ENCODE results near the gene UVRAG.
"Not testable (repeated sequence)": the region's sequence is repeated elsewhere in the genome, so short reads cannot be mapped to it uniquely, and the experiment has no call there.

Gene UVRAG

DNA sequence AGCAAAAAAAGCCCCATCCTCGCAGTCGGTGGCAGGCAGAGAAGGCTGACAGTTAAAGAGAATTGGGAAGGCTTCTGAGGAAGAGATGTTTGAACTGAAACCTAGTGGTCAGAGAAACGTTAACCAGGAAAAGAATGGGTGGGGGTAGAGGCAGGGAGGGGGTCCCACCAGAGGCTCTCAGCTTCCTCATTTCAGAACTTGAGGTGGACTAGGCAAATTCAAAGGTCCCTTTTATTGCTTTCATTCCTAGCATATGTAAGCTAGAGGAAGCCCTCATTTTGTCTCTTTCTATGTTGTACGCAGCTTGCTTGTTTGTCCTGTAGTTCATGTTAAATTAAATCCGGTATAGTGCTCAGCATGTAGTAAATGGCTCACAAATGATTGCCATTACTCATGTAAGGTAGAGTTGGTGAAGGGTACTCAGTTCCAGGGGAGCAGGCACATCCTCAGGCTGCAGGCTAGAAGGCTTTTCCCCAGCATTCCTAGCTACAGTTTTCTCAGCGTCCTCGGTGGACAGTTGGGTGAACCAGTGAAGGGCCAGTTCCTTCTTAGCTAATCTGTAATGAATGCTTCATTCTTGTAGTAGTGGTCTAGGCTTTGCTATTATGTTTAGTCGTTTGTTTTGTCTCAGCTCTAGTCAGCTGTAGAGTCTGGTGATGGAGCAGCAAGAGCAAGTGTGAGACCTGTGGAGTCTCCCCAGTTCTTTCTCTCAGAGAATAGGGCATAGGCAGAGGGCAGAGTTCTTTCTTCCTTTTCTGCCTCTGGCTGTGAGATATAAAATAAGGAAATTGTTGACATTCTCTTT lies 58.6 kb downstream of the UVRAG start:
- DNase-seq (ENCODE audit: insufficient read length, low spot score) (no peak), FAIRE-seq (no peak)

DNA sequence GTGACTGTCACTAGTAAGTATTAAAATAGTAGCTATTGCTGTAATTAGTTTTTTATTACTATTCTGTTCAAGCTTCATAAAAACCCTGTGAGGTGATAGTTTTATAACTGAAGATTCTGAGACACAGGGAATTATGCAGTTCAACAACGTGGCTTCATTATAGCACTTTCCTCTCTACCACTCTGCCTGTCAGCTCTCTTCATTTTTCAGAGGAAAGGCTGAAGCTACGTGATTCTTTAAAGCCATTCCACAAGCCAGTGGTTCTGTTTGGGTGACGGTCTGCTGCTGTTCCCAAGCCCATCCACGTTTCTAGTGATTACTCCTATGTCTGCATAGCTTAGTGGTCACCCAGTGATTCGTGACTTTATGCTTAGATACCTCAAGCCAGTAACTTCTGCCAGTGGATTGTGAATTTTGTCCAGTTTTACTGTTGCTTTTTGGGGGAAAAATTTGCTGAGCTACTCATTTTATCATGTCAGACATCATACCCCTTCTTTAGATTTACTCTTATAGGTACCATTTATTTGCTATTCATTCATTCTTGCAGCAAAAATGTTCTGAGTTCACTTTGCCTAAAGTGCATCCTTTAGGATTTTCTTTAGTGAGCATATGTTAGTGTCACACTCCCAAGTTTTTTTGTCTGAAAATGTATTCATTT lies 59.8 kb downstream of the UVRAG start:
- DNase-seq (ENCODE audit: insufficient read length, low spot score): no peak
- no peak for FAIRE-seq

DNA sequence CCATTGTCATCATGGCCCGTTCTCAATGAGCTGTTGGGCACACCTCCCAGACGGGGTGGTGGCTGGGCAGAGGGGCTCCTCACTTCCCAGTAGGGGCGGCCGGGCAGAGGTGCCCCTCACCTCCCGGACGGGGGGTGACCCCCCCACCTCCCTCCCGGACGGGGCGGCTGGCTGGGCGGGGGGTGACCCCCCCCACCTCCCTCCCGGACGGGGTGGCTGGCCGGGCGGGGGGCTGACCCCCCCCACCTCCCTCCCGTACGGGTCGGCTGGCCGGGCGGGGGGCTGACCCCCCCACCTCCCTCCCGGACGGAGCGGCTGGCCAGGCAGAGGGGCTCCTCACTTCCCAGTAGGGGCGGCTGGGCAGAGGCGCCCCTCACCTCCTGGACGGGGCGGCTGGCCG lies 62.3 kb downstream of the UVRAG start:
- FAIRE-seq; DNase-seq (ENCODE audit: insufficient read length, low spot score): not testable (repeated sequence)

DNA sequence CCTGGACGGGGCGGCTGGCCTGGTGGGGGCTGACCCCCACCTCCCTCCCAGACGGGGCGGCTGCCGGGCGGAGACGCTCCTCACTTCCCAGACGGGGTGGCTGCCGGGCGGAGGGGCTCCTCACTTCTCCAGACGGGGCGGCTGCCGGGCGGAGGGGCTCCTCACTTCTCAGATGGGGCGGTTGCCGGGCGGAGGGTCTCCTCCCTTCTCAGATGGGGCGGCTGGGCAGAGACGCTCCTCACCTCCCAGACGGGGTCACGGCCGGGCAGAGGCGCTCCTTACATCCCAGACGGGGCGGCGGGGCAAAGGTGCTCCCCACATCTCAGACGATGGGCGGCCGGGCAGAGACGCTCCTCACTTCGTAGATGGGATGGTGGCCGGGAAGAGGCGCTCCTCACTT lies 62.9 kb downstream of the UVRAG start:
- DNase-seq (ENCODE audit: insufficient read length, low spot score); FAIRE-seq: not testable (repeated sequence)

DNA sequence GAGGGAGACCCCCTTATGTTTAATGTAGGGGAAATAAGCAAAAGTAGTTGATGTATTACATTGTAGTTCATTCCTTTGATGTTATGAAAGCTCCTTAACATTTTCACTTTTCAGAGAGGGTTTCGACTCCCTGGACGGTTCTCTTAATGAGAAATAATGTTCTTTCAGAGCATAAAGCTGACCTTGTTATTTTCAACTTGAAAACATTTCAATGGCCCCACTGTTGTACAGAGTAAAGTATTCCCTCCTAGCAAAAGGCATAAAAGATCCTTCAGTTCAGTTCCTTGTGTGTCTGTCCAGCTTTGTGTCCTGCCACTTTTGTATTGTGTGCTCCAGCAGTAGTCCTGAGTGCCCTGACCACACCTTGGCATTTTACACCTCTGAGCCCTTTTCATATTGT lies 63.9 kb downstream of the UVRAG start:
- FAIRE-seq (no peak), DNase-seq (ENCODE audit: insufficient read length, low spot score) (no peak)

DNA sequence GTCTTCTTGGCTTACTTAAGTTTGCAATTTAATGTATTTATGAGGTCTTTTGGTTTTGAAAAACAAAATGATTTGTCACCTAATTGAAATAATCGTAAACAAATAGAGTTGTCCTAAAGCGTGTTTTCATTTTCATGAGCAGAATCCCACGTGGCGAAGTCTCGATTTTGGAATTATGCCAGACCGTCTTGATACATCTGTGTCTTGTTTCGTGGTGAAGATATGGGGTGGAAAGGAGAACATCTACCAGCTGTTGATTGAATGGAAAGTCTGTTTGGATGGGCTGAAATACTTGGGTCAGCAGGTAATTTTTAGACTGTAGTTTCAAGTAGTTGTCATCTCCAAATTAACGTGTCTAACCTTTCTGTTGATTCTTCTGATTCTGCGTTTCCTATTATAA lies 64.7 kb downstream of the UVRAG start:
- FAIRE-seq: no peak
- no peak for DNase-seq (ENCODE audit: insufficient read length, low spot score)

DNA sequence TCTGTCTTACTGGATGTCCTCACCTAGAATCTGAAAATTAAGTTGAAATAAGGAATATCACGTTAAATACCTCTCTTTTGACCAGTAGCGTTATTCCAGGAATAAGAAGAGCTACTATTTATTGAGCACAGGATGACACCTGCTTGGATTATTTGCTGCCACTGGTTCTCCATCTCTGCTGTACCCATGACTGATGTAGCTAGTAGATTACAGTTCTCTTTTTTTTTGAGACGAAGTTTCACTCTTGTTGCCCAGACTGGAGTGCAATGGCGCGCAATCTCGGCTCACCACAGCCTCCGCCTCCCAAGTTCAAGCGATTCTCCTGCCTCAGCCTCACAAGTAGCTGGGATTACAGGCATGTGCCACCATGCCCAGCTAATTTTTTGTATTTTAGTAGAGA lies 65.3 kb downstream of the UVRAG start:
- not testable (repeated sequence) for FAIRE-seq

DNA sequence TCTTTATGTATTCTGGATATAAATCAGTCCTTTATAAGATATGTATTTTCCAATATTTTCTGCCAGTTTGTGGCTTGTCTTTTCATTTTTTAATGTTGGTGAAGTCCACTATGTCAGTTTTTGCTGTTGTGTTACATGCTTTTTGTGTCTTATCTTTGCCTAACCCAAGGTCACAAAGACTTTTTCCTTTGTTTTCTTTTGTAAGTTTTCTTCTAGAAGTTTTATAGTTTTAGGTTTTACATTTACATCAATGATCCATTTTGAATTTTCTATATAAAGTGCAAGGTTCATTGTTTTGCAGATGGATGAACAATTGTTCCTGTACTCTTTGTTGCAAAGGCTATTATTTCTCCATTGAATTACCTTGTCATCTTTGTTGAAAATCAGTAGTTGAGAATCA lies 69.3 kb downstream of the UVRAG start:
- FAIRE-seq: no peak

More for the DNA sequence above, 65.3 kb downstream of the UVRAG start:
- DNase-seq (ENCODE audit: insufficient read length, low spot score): not testable (repeated sequence)

DNA sequence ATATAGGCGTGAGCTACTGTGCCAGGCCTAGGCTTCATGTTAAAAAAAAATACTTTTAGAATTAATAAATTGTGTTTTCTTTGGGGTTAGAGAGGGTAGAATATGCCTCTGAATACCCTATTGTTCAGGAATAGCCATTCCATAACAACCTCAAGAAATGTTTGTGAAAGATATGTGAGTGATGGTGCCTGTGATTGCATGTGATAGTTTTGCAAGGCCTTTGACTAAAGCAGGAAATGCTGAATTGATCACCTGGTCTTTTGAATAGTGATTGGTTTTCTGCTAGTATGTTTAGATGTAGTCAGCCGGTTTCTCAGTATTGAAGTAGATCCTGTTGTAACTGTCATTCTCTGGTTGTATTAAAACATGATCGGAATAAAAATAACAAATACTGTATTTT lies 73.4 kb downstream of the UVRAG start:
- FAIRE-seq (no peak), DNase-seq (ENCODE audit: insufficient read length, low spot score) (no peak)

More for the DNA sequence above, 69.3 kb downstream of the UVRAG start:
- DNase-seq (ENCODE audit: insufficient read length, low spot score): no peak

DNA sequence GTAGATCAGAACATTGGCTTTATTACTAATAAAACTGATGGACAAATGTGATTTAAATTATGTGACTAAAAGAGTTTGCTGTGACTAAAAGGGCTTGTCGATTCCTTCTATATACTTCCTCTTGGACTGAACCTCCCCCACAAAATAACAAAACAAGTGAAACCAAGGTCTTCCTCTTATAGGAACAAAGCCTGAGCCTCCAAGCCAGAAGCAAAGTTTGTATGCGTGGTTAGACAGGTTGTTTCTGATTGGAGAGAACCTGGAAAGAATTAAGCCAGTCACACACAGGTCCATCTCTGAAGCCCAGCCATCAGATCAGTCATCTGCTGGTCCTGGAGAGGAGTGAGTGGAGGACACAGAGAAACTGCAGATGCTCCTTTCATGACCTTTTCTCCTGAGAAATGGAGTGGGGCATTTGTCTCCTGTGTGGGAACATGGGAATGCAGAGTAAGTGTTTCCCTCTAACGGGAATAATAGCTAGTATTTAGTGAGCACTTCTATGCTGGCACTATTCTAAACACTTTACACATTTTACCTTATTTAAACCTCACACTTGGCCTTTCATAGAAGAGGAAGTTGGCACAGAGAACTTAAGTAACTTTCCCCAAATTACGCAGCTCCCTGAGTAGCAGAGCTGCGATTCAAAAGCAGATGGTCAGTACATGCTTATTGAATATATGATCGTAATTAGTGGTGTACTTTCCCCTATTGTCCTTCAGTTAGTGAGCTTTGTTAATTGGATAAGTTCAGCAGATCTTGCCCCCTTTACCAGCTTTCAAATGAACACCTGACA lies 77.1 kb downstream of the UVRAG start:
- no peak for FAIRE-seq

DNA sequence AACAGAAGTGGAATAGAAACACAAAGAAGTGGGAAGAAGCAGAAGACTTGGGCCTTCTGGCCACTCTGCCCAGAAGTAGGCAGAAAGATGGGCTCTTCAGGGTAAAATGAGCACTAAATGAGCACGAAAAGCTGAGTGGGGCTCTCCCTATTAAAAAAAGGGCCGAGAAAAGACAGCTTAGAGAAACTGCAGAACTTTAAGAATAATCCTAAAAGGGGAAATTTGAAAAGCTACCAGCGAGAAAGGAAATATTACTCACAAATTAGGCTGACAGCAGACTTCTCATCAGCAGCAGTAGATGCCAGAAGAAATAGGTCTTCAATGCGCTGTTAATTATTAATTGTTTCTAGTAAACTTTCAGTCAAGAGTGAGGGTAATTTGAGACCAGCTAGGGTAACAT lies 78.2 kb downstream of the UVRAG start:
- DNase-seq (ENCODE audit: insufficient read length, low spot score) (no peak), FAIRE-seq (no peak)

More for the DNA sequence above, 77.1 kb downstream of the UVRAG start:
- no peak for DNase-seq (ENCODE audit: insufficient read length, low spot score)

DNA sequence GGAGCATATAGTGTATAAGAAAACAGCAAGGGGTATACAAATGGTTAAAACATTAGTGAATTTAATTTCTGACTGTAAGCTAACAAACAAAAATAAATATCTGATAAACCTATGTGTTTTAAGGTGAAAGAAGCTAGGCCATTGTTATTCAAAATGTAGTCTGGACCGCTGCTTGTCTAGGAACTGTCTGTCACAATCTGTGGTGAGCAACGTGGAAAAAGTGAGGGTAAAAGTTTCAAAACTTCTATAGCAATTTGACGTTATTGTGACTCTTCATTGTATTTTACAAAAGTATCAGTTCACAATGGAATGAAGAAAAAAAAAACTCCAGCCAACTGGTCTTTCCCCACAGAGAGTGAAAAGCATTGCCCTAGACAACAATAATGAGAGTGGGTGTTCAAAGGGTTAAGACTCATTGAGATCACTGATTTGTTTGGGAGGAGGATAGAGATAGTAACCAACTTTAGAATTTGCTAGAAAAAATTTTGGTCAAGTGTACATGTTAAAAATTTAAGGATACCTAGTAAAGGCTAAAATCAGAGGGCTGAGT lies 79.1 kb downstream of the UVRAG start:
- DNase-seq (ENCODE audit: insufficient read length, low spot score) (no peak), FAIRE-seq (no peak)

DNA sequence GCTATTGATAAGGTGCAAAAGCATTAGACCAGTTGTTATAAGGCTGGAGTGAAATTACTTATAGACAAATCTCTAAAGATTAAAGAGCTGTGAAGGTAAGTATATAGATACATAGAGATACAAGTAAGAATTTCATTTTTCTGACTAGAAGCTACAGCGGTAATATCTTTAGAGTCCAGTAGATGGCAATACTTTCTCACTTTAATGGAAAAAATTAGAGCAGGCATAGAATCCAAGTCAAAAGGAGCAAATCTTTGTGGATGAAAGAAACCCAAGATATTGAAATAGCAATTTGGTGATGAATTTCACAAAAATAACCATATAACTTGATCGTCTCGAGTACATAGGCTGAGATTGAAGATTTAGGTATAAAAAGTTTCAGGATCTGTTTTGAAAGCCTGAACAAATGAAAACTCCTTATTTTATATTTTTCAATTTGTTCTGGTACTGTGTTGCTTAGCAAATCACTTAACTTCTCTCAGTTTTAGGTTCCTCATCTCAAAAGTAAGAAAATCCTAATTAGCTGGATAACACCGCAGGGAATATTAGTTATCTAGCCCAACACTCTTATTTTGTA lies 81.9 kb downstream of the UVRAG start:
- peak; percentile 41 for DNase-seq (ENCODE audit: insufficient read length, low spot score)
- no peak for FAIRE-seq

DNA sequence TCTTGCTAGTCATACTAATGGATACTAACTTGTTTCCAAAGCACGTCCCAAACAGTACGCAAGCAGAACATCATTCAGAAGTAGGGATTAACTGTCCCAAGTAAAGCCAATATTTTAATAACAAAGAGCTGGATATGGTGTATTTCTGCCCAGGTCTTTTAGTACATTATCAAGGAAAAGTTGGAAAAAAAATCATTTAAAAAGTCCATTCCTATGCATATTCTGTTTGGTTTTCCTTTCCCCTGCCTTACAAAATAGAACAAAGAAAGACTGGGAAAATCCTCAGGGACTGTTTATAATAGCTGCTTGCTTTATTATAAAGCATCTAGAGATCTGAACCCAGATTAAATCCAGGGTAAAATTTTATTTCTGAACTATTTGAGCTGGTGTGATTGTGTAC lies 83.9 kb downstream of the UVRAG start:
- FAIRE-seq (no peak), DNase-seq (ENCODE audit: insufficient read length, low spot score) (no peak)

DNA sequence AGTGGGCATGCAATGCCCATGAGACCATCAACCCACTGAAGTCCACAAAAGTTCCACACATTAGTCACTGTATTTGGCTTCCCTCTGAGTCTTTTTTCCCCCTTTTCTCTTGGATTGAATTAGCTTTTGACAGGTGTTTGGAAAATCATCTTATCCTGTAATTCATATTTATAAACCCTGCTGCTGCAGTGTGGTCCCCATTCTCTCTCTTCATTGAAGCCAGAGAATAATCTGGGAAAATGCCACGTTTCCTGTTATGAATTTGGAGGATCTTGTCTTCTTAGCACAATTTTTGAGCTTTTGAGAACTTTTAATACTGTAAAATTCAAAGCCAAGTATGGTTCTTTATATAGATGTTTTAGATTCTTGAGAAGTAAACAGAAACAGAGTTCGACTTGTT lies 84.8 kb downstream of the UVRAG start:
- DNase-seq (ENCODE audit: insufficient read length, low spot score) (no peak), FAIRE-seq (no peak)

DNA sequence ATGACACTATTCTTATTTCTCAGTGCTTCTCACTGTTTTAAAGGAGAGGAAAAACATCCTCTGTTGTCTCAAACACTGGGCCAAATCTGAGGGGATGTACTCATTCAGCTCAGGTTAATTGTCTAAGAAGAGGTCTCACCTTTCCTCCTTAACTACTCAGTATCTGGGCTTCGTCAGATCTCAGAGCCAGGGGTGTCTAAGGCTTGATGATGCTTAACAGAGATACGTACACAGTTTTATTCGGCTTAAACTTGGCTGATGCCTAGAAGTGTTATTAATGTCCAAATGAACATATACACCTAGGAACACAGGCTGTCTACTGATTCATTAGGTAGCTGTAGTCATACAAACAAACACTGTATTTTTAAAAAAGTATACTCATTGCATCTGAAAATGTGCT lies 85.8 kb downstream of the UVRAG start:
- FAIRE-seq: no peak
- no peak for DNase-seq (ENCODE audit: insufficient read length, low spot score)

DNA sequence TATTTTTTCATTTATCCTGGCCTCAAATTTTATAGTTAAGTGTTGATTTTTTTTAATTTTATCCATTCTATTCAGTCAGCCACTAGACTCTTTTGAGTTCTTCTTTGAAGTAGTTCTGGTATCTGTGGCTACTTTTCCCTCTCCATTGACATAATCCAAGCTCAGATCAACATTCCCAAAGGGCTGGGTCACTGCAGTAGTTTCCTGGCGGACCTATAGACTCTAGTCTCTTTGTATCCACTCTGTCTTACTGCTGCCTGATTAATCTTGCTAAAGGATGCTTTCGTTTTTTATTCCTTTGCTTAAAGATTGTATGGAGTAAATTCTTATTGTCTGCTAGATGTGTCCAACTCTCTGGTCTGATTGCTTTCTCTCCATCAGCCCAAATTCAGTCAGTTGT lies 87.6 kb downstream of the UVRAG start:
- no peak for FAIRE-seq
- DNase-seq (ENCODE audit: insufficient read length, low spot score): no peak

DNA sequence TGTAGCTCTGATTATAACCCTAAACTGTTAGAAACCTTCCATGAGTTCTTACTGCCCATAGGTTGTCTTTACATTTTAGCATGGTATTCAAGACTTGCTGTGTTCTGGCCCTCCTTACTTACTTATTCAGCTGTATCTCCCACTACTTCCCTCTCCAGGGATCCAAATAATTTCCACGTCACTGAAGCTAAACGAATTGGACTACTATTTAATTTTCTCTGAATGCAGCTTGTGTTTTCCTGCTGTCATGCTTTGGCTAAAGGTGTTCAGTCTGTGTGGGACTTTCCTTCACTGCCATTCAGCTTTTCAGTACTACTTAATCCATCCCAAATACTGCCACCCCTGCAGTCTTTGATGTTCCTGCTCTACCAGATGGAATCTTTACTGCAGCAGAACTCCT lies 88.3 kb downstream of the UVRAG start:
- FAIRE-seq (no peak), DNase-seq (ENCODE audit: insufficient read length, low spot score) (no peak)

DNA sequence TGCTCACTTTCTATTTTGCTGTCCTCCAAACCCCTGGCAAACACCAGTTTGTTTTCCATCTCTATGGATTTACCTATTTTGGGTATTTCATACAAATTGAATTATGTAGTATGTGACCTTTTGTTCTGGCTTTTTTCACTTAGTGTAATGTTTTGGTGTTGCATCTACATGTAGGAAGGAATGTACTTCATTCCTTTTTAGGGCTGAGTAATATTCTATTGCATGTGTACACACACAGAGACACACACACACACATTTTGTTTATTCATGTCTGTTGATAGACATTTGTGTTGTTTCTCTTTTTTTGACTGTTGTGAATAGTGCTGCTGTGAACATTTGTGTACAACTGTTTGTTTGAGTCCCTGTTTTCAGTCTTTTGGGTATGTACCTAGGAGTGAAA lies 90.4 kb downstream of the UVRAG start:
- DNase-seq (ENCODE audit: insufficient read length, low spot score) (no peak), FAIRE-seq (peak; percentile 83)

DNA sequence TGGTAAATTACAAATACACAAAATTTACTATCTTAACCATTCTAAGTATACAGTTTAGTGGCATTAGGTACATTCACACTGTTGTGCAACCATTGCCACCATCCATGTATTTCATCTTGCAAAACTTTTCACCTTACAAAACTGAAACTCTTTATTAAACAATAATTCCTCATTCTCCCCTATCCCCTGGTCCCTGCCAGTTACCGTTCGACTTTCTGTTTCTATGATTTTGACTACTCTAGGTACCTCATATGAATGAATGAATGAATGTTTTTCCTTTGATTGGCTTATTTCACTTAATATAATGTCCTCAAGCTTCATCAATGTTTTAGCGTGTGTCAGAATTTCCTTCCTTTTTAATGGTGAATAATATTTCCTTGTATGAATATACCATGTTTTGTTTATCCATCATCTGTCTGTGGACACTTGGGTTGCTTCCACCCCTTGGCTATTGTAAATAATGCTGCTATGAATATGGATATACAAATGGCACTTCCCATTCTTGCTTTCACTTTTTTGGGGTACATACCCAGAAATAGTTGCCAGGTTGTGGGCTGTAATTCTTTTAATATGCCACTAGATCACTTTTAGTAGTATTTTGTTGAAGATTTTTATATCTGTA lies 93.0 kb downstream of the UVRAG start:
- FAIRE-seq (no peak), DNase-seq (ENCODE audit: insufficient read length, low spot score) (no peak)

Measured in HTR-8/SVneo (cell line).